SK-N-SH (cell line): ENCODE measurements around the gene ABCG1. TPM values are rescaled to one million over a fixed set of nuclear protein-coding genes. Genes with fewer than 3 reads are reported as not detected.

Experiments used
- CTCF ChIA-PET: fragments of 300-600, 350-600 bp; formaldehyde crosslinking; extraction: SDS; loops from one replicate; lab custom pipeline; 2021; lab: Yijun Ruan, JAX
- POLR2A ChIA-PET: fragments of 350-600 bp; sonication (Branson Sonifier 250); formaldehyde crosslinking; extraction: SDS; loops from one replicate; lab custom pipeline; 2020; ENCODE audit warnings: antibody characterized with exemption, inconsistent platforms; lab: Yijun Ruan, JAX
- DNase-seq: peaks from one replicate; pipeline ENCODE4 v3.0.0; 2012
- H2AFZ ChIP-seq: fragments of 200-600 bp; sonication (generic); 2 replicates; pipeline ENCODE4 v1.8.1; 2016; ENCODE audit warnings: antibody characterized with exemption, mild to moderate bottlenecking, low read depth
- H3F3A ChIP-seq: fragments of 200-600 bp; sonication (generic); replicated peaks from 2 replicates; pipeline ENCODE3; 2016; ENCODE audit warnings: antibody characterized with exemption, mild to moderate bottlenecking; ENCODE audit not compliant: insufficient read depth
- H3K27ac ChIP-seq, 2 experiments: fragments of 200-500 bp in 1 of 2; fragments of 200-600 bp in 1 of 2; sonication (Bioruptor generic) in 1 of 2; sonication (generic), shearing (Covaris generic) in 1 of 2; 2 replicates each; pipeline versions ENCODE4 v1.5.1 to v1.6.1; 2014 to 2016; ENCODE audit warnings: low read depth in 2 of 2, inconsistent platforms in 1 of 2, low read length in 1 of 2, mild to moderate bottlenecking in 1 of 2, mixed read lengths in 1 of 2
- H3K27me3 ChIP-seq: fragments of 200-600 bp; sonication (generic), shearing (Covaris generic); 2 replicates; pipeline ENCODE4 v1.6.1; 2016; ENCODE audit warnings: mixed run types; ENCODE audit not compliant: insufficient read depth
- H3K36me3 ChIP-seq, 2 experiments: fragments of 200-500 bp in 1 of 2; fragments of 200-600 bp in 1 of 2; sonication (Bioruptor generic) in 1 of 2; sonication (generic) in 1 of 2; replicated peaks in 1 of 2; 2 replicates each; pipeline versions ENCODE3 to v1.5.1; 2014 to 2016; ENCODE audit warnings: low read length in 1 of 2, mild to moderate bottlenecking in 1 of 2; ENCODE audit not compliant: insufficient read depth in 2 of 2, control insufficient read depth in 1 of 2
- H3K4me1 ChIP-seq, 2 experiments: fragments of 200-500 bp in 1 of 2; fragments of 200-600 bp in 1 of 2; sonication (Bioruptor generic) in 1 of 2; sonication (generic), shearing (Covaris generic) in 1 of 2; 2 replicates each; pipeline versions ENCODE4 v1.5.1 to v1.6.1; 2014 to 2016; ENCODE audit warnings: low read depth in 1 of 2, low read length in 1 of 2, mixed run types in 1 of 2; ENCODE audit not compliant: insufficient read depth in 2 of 2, control insufficient read depth in 1 of 2
- H3K4me2 ChIP-seq: fragments of 200-600 bp; sonication (generic), shearing (Covaris generic); 2 replicates; pipeline ENCODE4 v1.6.1; 2017; ENCODE audit warnings: mixed run types
- H3K4me3 ChIP-seq, 2 experiments: fragments of 200-500 bp in 1 of 2; fragments of 200-600 bp in 1 of 2; sonication (Bioruptor generic) in 1 of 2; sonication (generic), shearing (Covaris generic) in 1 of 2; 2 replicates each; pipeline versions ENCODE4 v1.5.1 to v1.8.1; 2014 to 2016; ENCODE audit warnings: low read depth in 2 of 2, inconsistent platforms in 1 of 2, low read length in 1 of 2, mild to moderate bottlenecking in 1 of 2, mixed read lengths in 1 of 2, moderate library complexity in 1 of 2
- H3K79me2 ChIP-seq: fragments of 200-600 bp; sonication (generic); 2 replicates; pipeline ENCODE4 v1.8.1; 2017; ENCODE audit warnings: mild to moderate bottlenecking; ENCODE audit not compliant: insufficient read depth
- H3K9ac ChIP-seq: fragments of 200-600 bp; sonication (generic); 2 replicates; pipeline ENCODE4 v1.6.1; 2017; ENCODE audit warnings: mixed run types
- H3K9me2 ChIP-seq: fragments of 200-600 bp; sonication (generic); 2 replicates; pipeline ENCODE4 v1.6.1; 2017; ENCODE audit warnings: mixed run types
- H3K9me3 ChIP-seq: fragments of 200-600 bp; sonication (generic); 2 replicates; pipeline ENCODE4 v1.6.1; 2017; ENCODE audit warnings: mixed run types, mild to moderate bottlenecking, moderate library complexity
- H4K20me1 ChIP-seq: fragments of 200-600 bp; sonication (generic); 2 replicates; pipeline ENCODE4 v1.6.1; 2017; ENCODE audit warnings: mild to moderate bottlenecking, mixed run types; ENCODE audit not compliant: insufficient read depth
- CHD2 ChIP-seq: fragments of 150-350 bp; IDR thresholded peaks from 2 replicates; pipeline ENCODE4 v1.6.1; 2018; ENCODE audit warnings: low read length; ENCODE audit not compliant: partially characterized antibody
- EP300 ChIP-seq, 2 experiments: IDR thresholded peaks; 2 replicates each; pipeline versions ENCODE4 v1.4.0 to v1.6.1; 2012; ENCODE audit warnings: borderline replicate concordance in 1 of 2, low read depth in 1 of 2, low read length in 1 of 2
- FOSL2 ChIP-seq: IDR thresholded peaks from 2 replicates; pipeline ENCODE4 v1.4.0; 2012; ENCODE audit warnings: low read depth, mild to moderate bottlenecking, moderate library complexity, borderline replicate concordance
- GABPA ChIP-seq: IDR thresholded peaks from 2 replicates; pipeline ENCODE4 v1.4.0; 2012; ENCODE audit warnings: low read depth, mild to moderate bottlenecking
- IRF3 ChIP-seq: fragments of 150-350 bp; IDR thresholded peaks from 2 replicates; pipeline ENCODE4 v1.6.1; 2016; ENCODE audit warnings: mild to moderate bottlenecking, low read depth, low read length
- MAX ChIP-seq: IDR thresholded peaks from 2 replicates; pipeline ENCODE4 v1.4.0; 2012; ENCODE audit warnings: low read depth
- MEF2A ChIP-seq: IDR thresholded peaks from 2 replicates; pipeline ENCODE4 v1.4.0; 2012; ENCODE audit warnings: low read depth, borderline replicate concordance
- NRF1 ChIP-seq: IDR thresholded peaks from 2 replicates; pipeline ENCODE4 v1.6.1; 2012; ENCODE audit warnings: low read depth, mild to moderate bottlenecking, low read length
- RAD21 ChIP-seq: IDR thresholded peaks from 2 replicates; pipeline ENCODE4 v1.6.1; 2012; ENCODE audit warnings: mild to moderate bottlenecking, low read length
- REST ChIP-seq: IDR thresholded peaks from 2 replicates; pipeline ENCODE4 v1.6.1; 2012; ENCODE audit warnings: mild to moderate bottlenecking, low read depth, low read length, moderate library complexity
- SIN3A ChIP-seq: IDR thresholded peaks from 2 replicates; pipeline ENCODE4 v1.6.1; 2012; ENCODE audit warnings: low read depth, mild to moderate bottlenecking, low read length, moderate library complexity, borderline replicate concordance
- TAF1 ChIP-seq: IDR thresholded peaks from 2 replicates; pipeline ENCODE4 v1.6.1; 2012; ENCODE audit warnings: low read depth, mild to moderate bottlenecking, low read length, moderate library complexity, borderline replicate concordance
- TCF12 ChIP-seq: IDR thresholded peaks from 2 replicates; pipeline ENCODE4 v1.4.0; 2012
- USF1 ChIP-seq: IDR thresholded peaks from 2 replicates; pipeline ENCODE4 v1.4.0; 2012; ENCODE audit warnings: low read depth, borderline replicate concordance
- YY1 ChIP-seq: IDR thresholded peaks from 2 replicates; pipeline ENCODE4 v1.4.0; 2012; ENCODE audit warnings: low read depth, mild to moderate bottlenecking
- ZBTB33 ChIP-seq: IDR thresholded peaks from 2 replicates; pipeline ENCODE4 v1.4.0; 2012; ENCODE audit warnings: low read depth, borderline replicate concordance
- WGBS: methylation state at CpG from one replicate; pipeline ENCODE4 v1.1.6; 2017; ENCODE audit warnings: low lambda C conversion rate; 5-methylcytosine and 5-hydroxymethylcytosine counted together
- polyA plus RNA-seq, 3 experiments: library from polyadenylated mRNA; depleted of rRNA; stranded (reverse); fragments of >200 nt; gene quantifications; 2 replicates each; pipeline ENCODE4 v1.2.3, GENCODE V29; 2012

The ABCG1 gene
- polyA plus RNA-seq, 1 of the 3 experiments (the other 2 are of a cell fraction) = 0.07 TPM

- POLR2A ChIA-PET = no interaction called here
- Histone ChIP-seq H3K9ac (no peak overlapping the region), H3K79me2 (no peaks in the 10 kb centered on the region), H3K4me2 (no peak overlapping the region), H3K9me3 (no peaks in the 10 kb centered on the region), H3K27ac (no peak overlapping the region), H3K36me3 (no peaks in the 10 kb centered on the region), H3K9me2 (no peaks in the 10 kb centered on the region), H3F3A (no peaks in the 10 kb centered on the region), H3K27me3 (no peaks in the 10 kb centered on the region), H4K20me1 (no peaks in the 10 kb centered on the region), H2AFZ (no peak overlapping the region), H3K4me3 (no peak overlapping the region), H3K4me1 (no peaks in the 10 kb centered on the region; a peak in 1 of 4 replicates)
- CTCF ChIA-PET = no interaction called here
- no peak for DNase-seq
- 80% methylated on average over 1 of the region's 8 CpGs for WGBS
- no peak for TF ChIP-seq TCF12
- TF ChIP-seq FOSL2 = no peak
- TF ChIP-seq REST = no peak
- TF ChIP-seq MEF2A = no peak
- no peak for TF ChIP-seq SIN3A
- TF ChIP-seq NRF1 = no peak
- TF ChIP-seq GABPA = no peak
- TF ChIP-seq IRF3 = no peak
- TF ChIP-seq CHD2 = no peak
- TF ChIP-seq YY1 = no peak
- TF ChIP-seq RAD21 = no peak
- TF ChIP-seq EP300 (IDR thresholded peaks at IDR 0.05; ENCODE audit: borderline replicate concordance in 1 of 2, low read depth in 1 of 2, low read length in 1 of 2) = no peak
- TF ChIP-seq TAF1 = no peak
- TF ChIP-seq ZBTB33 = no peak
- no peak for TF ChIP-seq MAX
- no peak for TF ChIP-seq USF1
Measured at GRCh38 chr21:42317341-42317741, 98.4 kb downstream of the ABCG1 start.
